CD14-positive monocyte (primary cell): ENCODE data around the gene METTL15. TPM values are rescaled to one million over a fixed set of nuclear protein-coding genes. Genes with fewer than 3 reads are reported as not detected.

ENCODE experiments used
- DNase-seq, 3 donors: peaks; one replicate each; pipeline ENCODE4 v3.0.0-alpha.2; 2011 to 2022
- H2AFZ ChIP-seq: 2 replicates; pipeline ENCODE4 v1.6.0; 2012; ENCODE audit warnings: mild to moderate bottlenecking, low read depth, low read length, inconsistent platforms; ENCODE audit not compliant: insufficient read depth, poor library complexity, severe bottlenecking
- H3K27ac ChIP-seq, 2 donors: 1 replicate in 1 of 2; 2 replicates in 1 of 2; pipeline ENCODE4 v1.5.1; 2012 to 2013; ENCODE audit warnings: low read length in 2 of 2, control low read depth in 1 of 2, inconsistent platforms in 1 of 2, low read depth in 1 of 2, mild to moderate bottlenecking in 1 of 2
- H3K27me3 ChIP-seq, 2 donors: one replicate each; pipeline versions ENCODE4 v1.6.0 to v1.6.1; 2011 to 2013; ENCODE audit warnings: low read length in 2 of 2; ENCODE audit not compliant: control insufficient read depth in 2 of 2, insufficient read depth in 2 of 2
- H3K36me3 ChIP-seq, 2 donors: replicated peaks in 1 of 2; 1 replicate in 1 of 2; 2 replicates in 1 of 2; pipeline versions ENCODE4 v1.5.1 to v1.6.1; 2012 to 2013; ENCODE audit warnings: low read length in 2 of 2, control low read depth in 1 of 2, inconsistent platforms in 1 of 2, mild to moderate bottlenecking in 1 of 2; ENCODE audit not compliant: insufficient read depth in 2 of 2, control insufficient read depth in 1 of 2
- H3K4me1 ChIP-seq, 2 donors: 1 replicate in 1 of 2; 2 replicates in 1 of 2; pipeline versions ENCODE4 v1.5.1 to v1.6.1; 2012 to 2013; ENCODE audit warnings: low read length in 2 of 2, control low read depth in 1 of 2, inconsistent platforms in 1 of 2, mild to moderate bottlenecking in 1 of 2, moderate library complexity in 1 of 2; ENCODE audit not compliant: insufficient read depth in 2 of 2, control insufficient read depth in 1 of 2
- H3K4me2 ChIP-seq: replicated peaks from 2 replicates; pipeline ENCODE3; 2012; ENCODE audit warnings: low read length, moderate library complexity, mild to moderate bottlenecking; ENCODE audit not compliant: poor library complexity, severe bottlenecking; ENCODE audit errors: extremely low read depth
- H3K4me3 ChIP-seq, 3 experiments: fragments of 200-600 bp in 1 of 3; sonication (generic) in 1 of 3; replicated peaks in 1 of 3; 1 replicate in 2 of 3; 2 replicates in 1 of 3; pipeline ENCODE4 v1.5.1; 2011 to 2013; ENCODE audit warnings: low read length in 3 of 3, mild to moderate bottlenecking in 3 of 3, control low read depth in 2 of 3, low read depth in 2 of 3, inconsistent platforms in 1 of 3, moderate library complexity in 1 of 3
- H3K79me2 ChIP-seq: 2 replicates; pipeline ENCODE4 v1.6.0; 2012; ENCODE audit warnings: mild to moderate bottlenecking, control low read depth, inconsistent platforms, low read length, moderate library complexity; ENCODE audit not compliant: insufficient read depth
- H3K9ac ChIP-seq: 2 replicates; pipeline ENCODE4 v1.6.0; 2017; ENCODE audit warnings: low read length, mild to moderate bottlenecking; ENCODE audit not compliant: insufficient read depth, poor library complexity, severe bottlenecking
- H3K9me3 ChIP-seq, 2 donors: replicated peaks in 1 of 2; 1 replicate in 1 of 2; 2 replicates in 1 of 2; pipeline versions ENCODE4 v1.5.1 to v1.6.1; 2012 to 2013; ENCODE audit warnings: low read length in 2 of 2, control low read depth in 1 of 2; ENCODE audit not compliant: control insufficient read depth in 1 of 2, insufficient read depth in 1 of 2
- H4K20me1 ChIP-seq: 2 replicates; pipeline ENCODE4 v1.6.0; 2012; ENCODE audit warnings: mild to moderate bottlenecking, low read length, control low read depth, moderate library complexity; ENCODE audit not compliant: insufficient read depth
- H3K27ac Mint-ChIP-seq, 7 donors: one replicate each; pipeline ENCODE4 v1.8.0; 2020; ENCODE audit warnings: mild to moderate bottlenecking in 7 of 7, mixed read lengths in 7 of 7, moderate library complexity in 6 of 7, inconsistent platforms in 2 of 7
- H3K27me3 Mint-ChIP-seq, 3 donors: one replicate each; pipeline ENCODE4 v1.8.0; 2021 to 2022; ENCODE audit warnings: low read depth in 3 of 3, mild to moderate bottlenecking in 3 of 3, mixed read lengths in 3 of 3, moderate library complexity in 3 of 3, inconsistent platforms in 1 of 3
- H3K36me3 Mint-ChIP-seq, 2 donors: one replicate each; pipeline ENCODE4 v1.8.0; 2020; ENCODE audit warnings: mixed read lengths in 2 of 2, inconsistent platforms in 1 of 2, mild to moderate bottlenecking in 1 of 2
- H3K4me1 Mint-ChIP-seq: one replicate; pipeline ENCODE4 v1.8.0; 2020; ENCODE audit warnings: mild to moderate bottlenecking, mixed read lengths
- H3K4me3 Mint-ChIP-seq, 2 donors: one replicate each; pipeline ENCODE4 v1.8.0; 2020; ENCODE audit warnings: mild to moderate bottlenecking in 2 of 2, mixed read lengths in 2 of 2, moderate library complexity in 1 of 2
- H3K9me3 Mint-ChIP-seq, 7 donors: one replicate each; pipeline ENCODE4 v1.8.0; 2020 to 2022; ENCODE audit warnings: mixed read lengths in 7 of 7, mild to moderate bottlenecking in 6 of 7, moderate library complexity in 6 of 7, inconsistent platforms in 2 of 7
- CTCF ChIP-seq: fragments of 200-600 bp; IDR thresholded peaks from one replicate; pipeline ENCODE4 v1.8.0; 2022; ENCODE audit warnings: antibody characterized with exemption, mild to moderate bottlenecking
- WGBS: methylation state at CpG from one replicate; pipeline ENCODE4 v1.1.5; 2013; ENCODE audit warnings: missing lambda C conversion rate; ENCODE audit not compliant: insufficient coverage; 5-methylcytosine and 5-hydroxymethylcytosine counted together
- intact Hi-C, 2 donors: fragments of 100-400 bp; cut with micrococcal nuclease; formaldehyde crosslinking; loops; one replicate each; pipeline versions ENCODE4 v1.15.0 to v1.15.1; 2023
- polyA plus RNA-seq, 3 donors: library from polyadenylated mRNA; depleted of rRNA in 1 of 3; unstranded in 2 of 3; stranded (reverse) in 1 of 3; fragments of 300-500 nt in 2 of 3; fragments of >200 nt in 1 of 3; fragmentation: Illumina TruSeq in 2 of 3; gene quantifications; 1 replicate in 2 of 3; 2 replicates in 1 of 3; pipeline ENCODE4 v1.2.3, GENCODE V29; 2012 to 2021

METTL15 gene
- polyA plus RNA-seq, 3 donors: 2.3 to 2.9 (median 2.6) TPM

DNA sequence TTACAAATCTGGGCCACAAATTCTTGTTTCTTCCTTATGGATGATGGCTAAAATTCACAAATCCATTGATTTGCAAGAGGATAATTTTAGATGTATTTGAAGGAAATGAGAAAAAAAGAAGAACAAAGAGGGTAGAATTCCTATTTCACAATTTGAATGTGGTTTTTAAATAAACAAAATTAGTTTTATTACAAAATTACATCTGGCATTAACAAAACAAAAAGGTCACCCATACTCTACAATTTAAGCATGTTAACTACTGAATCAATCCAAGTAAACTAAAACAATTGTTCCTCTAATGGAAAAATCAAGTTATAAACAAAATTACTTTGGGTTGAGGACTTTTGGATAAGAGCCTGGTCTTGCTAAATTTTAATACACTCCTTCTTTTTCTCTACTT is 242.0 kb downstream of the METTL15 start:
- no peaks in the 10 kb centered on the region for H4K20me1 ChIP-seq
- Mint-ChIP-seq H3K9me3 (peaks cover 0 to 6% (median 4%) of the 10 kb centered on the region in 7 donors), H3K27ac (no peak overlapping the region), H3K4me3 (no peak overlapping the region), H3K36me3 (no peaks in the 10 kb centered on the region), H3K4me1 (no peaks in the 10 kb centered on the region), H3K27me3 (no peaks in the 10 kb centered on the region)
- no peaks in the 10 kb centered on the region for H3K4me1 ChIP-seq
- H2AFZ ChIP-seq: no peak overlapping the region
- no peaks in the 10 kb centered on the region for H3K79me2 ChIP-seq
- no peak overlapping the region for H3K4me2 ChIP-seq
- no peak overlapping the region for H3K4me3 ChIP-seq
- no peaks in the 10 kb centered on the region for H3K36me3 ChIP-seq
- no peak overlapping the region for H3K9ac ChIP-seq
- no peak for TF ChIP-seq CTCF
- DNase-seq: no peak
- peaks cover 0 to 4% of the 10 kb centered on the region in 2 donors for H3K9me3 ChIP-seq
- intact Hi-C loops: no loop called here
- no peak overlapping the region for H3K27ac ChIP-seq
- H3K27me3 ChIP-seq: no peaks in the 10 kb centered on the region

DNA sequence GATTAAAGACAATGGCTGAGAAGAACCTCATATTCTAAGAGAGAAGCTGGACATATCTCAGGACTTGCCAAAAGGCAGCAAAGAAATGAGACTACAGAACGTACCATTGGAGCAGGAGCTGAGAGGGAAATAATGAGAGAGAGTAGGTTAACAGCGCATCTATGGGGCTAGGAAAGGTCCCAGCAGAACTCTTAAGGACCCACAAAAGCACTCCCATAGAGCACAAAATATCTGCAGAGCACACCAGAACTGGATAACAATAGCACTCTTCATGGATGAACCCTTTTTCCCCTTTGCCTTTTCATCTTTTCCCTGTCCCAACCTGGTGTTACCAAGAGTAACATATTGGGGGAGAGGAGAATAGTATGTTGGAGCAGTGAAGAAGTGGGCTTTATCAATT is 245.8 kb downstream of the METTL15 start:
- no peak overlapping the region for H3K9ac ChIP-seq
- peaks cover 0 to 4% of the 10 kb centered on the region in 2 donors for H3K9me3 ChIP-seq
- Mint-ChIP-seq H3K27ac (no peak overlapping the region), H3K4me3 (no peak overlapping the region), H3K36me3 (no peaks in the 10 kb centered on the region), H3K27me3 (no peaks in the 10 kb centered on the region), H3K4me1 (no peaks in the 10 kb centered on the region), H3K9me3 (peaks cover 0 to 13% (median 4%) of the 10 kb centered on the region in 7 donors)
- no peak overlapping the region for H3K4me3 ChIP-seq
- H3K4me2 ChIP-seq: no peak overlapping the region
- no peaks in the 10 kb centered on the region for H4K20me1 ChIP-seq
- DNase-seq: no peak
- no peaks in the 10 kb centered on the region for H3K36me3 ChIP-seq
- H3K27me3 ChIP-seq: no peaks in the 10 kb centered on the region
- H2AFZ ChIP-seq: no peak overlapping the region
- H3K79me2 ChIP-seq: no peaks in the 10 kb centered on the region
- WGBS: 100% methylated on average over 1 of the region's 2 CpGs
- TF ChIP-seq CTCF: no peak
- no peak overlapping the region for H3K27ac ChIP-seq
- H3K4me1 ChIP-seq: no peaks in the 10 kb centered on the region
- intact Hi-C loops: no loop called here
